Measurements from ENCODE around the gene CNR2.
"Not testable (repeated sequence)": the region's sequence is repeated elsewhere in the genome, so short reads cannot be mapped to it uniquely, and the experiment has no call there.

The CNR2 gene

DNA sequence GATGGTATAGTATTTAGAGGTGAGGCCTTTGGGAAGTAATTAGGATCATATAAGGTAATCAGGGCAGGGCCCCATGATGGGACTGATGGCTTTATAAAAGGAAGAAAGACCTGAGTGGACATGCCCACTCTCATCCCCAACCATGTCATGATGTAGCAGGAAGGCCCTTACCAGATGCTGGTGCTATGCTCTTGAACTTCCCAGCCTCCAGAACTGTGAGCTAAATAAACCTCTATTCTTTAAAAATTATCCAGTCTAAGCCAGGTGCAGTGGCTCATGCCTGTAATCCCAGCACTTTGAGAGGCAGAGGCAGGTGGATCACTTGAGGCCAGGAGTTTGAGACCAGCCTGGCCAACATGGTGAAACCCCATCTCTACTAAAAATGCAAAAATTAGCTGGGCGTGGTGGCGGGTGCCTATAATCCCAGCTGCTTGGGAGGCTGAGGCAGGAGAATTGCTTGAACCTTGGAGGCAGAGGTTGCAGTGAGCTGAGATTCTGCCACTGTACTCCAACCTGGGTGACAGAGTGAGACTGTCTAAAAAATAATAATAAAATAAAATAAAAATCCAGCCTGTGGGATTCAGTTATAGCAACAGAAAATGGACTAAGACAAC lies 65.6 kb downstream of the CNR2 start:
- not testable (repeated sequence) for H3K9ac ChIP-seq (ENCODE audit: low read length in 5 of 5); H3K27ac ChIP-seq (ENCODE audit: low read depth, low read length); H3K27me3 ChIP-seq (ENCODE audit: control insufficient read depth in 5 of 5, insufficient read depth in 4 of 5, low read length in 5 of 5); H3K4me1 ChIP-seq (ENCODE audit: control insufficient read depth in 5 of 5, insufficient read depth in 5 of 5, low read length in 5 of 5); H3K4me3 ChIP-seq (ENCODE audit: low read depth in 1 of 5, low read length in 5 of 5); H3K9me3 ChIP-seq (ENCODE audit: control insufficient read depth in 5 of 5, low read length in 5 of 5)
- peaks cover 16 to 36% (median 27%) of the 10 kb centered on the region in 5 donors for H3K36me3 ChIP-seq (ENCODE audit: control insufficient read depth in 5 of 5, insufficient read depth in 5 of 5, low read length in 5 of 5)

GRCh38 chr1:23845163-23845562 lies 68.0 kb downstream of the CNR2 start:
- H3K9ac ChIP-seq (ENCODE audit: low read length in 5 of 5) = no peak overlapping the region
- no peaks in the 10 kb centered on the region for H3K27me3 ChIP-seq (ENCODE audit: control insufficient read depth in 5 of 5, insufficient read depth in 4 of 5, low read length in 5 of 5)
- H3K4me1 ChIP-seq (ENCODE audit: control insufficient read depth in 5 of 5, insufficient read depth in 5 of 5, low read length in 5 of 5) = no peaks in the 10 kb centered on the region
- H3K36me3 ChIP-seq (ENCODE audit: control insufficient read depth in 5 of 5, insufficient read depth in 5 of 5, low read length in 5 of 5) = peaks cover 16 to 33% (median 27%) of the 10 kb centered on the region in 5 donors
- no peak overlapping the region for H3K27ac ChIP-seq (ENCODE audit: low read depth, low read length)
- H3K4me3 ChIP-seq (ENCODE audit: low read depth in 1 of 5, low read length in 5 of 5) = no peak overlapping the region
- no peaks in the 10 kb centered on the region for H3K9me3 ChIP-seq (ENCODE audit: control insufficient read depth in 5 of 5, low read length in 5 of 5)

- Histone ChIP-seq H3K36me3 (ENCODE audit: control insufficient read depth in 5 of 5, insufficient read depth in 5 of 5, low read length in 5 of 5) (peaks cover 15 to 30% (median 25%) of the 10 kb centered on the region in 5 donors), H3K9me3 (ENCODE audit: control insufficient read depth in 5 of 5, low read length in 5 of 5) (no peaks in the 10 kb centered on the region), H3K27me3 (ENCODE audit: control insufficient read depth in 5 of 5, insufficient read depth in 4 of 5, low read length in 5 of 5) (no peaks in the 10 kb centered on the region), H3K27ac (ENCODE audit: low read depth, low read length) (no peak overlapping the region), H3K4me1 (ENCODE audit: control insufficient read depth in 5 of 5, insufficient read depth in 5 of 5, low read length in 5 of 5) (peaks cover 0 to 4% (median 3%) of the 10 kb centered on the region in 5 donors), H3K9ac (ENCODE audit: low read length in 5 of 5) (no peak overlapping the region), H3K4me3 (ENCODE audit: low read depth in 1 of 5, low read length in 5 of 5) (no peak overlapping the region)
Measured at GRCh38 chr1:23843644-23844043, 69.5 kb downstream of the CNR2 start.

DNA sequence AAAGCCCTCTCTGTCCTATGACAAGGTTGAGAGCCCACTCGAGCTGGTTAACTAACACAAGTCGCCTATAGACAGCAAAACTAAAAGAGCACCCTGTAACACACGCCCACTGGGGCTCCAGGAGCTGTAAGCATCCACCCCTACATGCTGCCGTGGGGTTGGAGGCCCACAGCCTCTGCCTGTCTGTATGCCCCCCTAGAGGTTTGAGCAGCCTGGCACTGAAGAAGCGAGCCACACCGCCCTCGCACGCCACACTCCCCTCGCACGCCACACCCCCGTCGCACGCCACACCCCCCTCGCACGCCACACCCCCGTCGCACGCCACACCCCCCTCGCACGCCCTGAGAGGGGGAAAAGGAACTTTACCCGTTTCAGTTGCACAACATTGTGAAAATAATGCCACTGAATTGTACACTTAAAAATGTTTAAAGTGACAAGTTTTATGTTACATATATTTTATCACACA lies 74.7 kb downstream of the CNR2 start:
- no peak overlapping the region for H3K27ac ChIP-seq (ENCODE audit: low read depth, low read length)
- H3K9me3 ChIP-seq (ENCODE audit: control insufficient read depth in 5 of 5, low read length in 5 of 5) = no peaks in the 10 kb centered on the region
- H3K4me3 ChIP-seq (ENCODE audit: low read depth in 1 of 5, low read length in 5 of 5) = peak overlapping the region; percentile 52 to 69 (median 56)
- H3K9ac ChIP-seq (ENCODE audit: low read length in 5 of 5) = peak overlapping the region in 4 of 5 donors; percentile 30 to 57 (median 54)
- H3K36me3 ChIP-seq (ENCODE audit: control insufficient read depth in 5 of 5, insufficient read depth in 5 of 5, low read length in 5 of 5) = no peaks in the 10 kb centered on the region
- H3K27me3 ChIP-seq (ENCODE audit: control insufficient read depth in 5 of 5, insufficient read depth in 4 of 5, low read length in 5 of 5) = peaks cover 0 to 4% (median 0%) of the 10 kb centered on the region in 5 donors
- H3K4me1 ChIP-seq (ENCODE audit: control insufficient read depth in 5 of 5, insufficient read depth in 5 of 5, low read length in 5 of 5) = peaks cover 3 to 12% (median 10%) of the 10 kb centered on the region in 5 donors

- Histone ChIP-seq H3K4me3 (ENCODE audit: low read depth in 1 of 5, low read length in 5 of 5) (peak overlapping the region; percentile 44 to 69 (median 56)), H3K27me3 (ENCODE audit: control insufficient read depth in 5 of 5, insufficient read depth in 4 of 5, low read length in 5 of 5) (peaks cover 0 to 4% (median 0%) of the 10 kb centered on the region in 5 donors), H3K27ac (ENCODE audit: low read depth, low read length) (no peak overlapping the region), H3K4me1 (ENCODE audit: control insufficient read depth in 5 of 5, insufficient read depth in 5 of 5, low read length in 5 of 5) (peaks cover 3 to 12% (median 10%) of the 10 kb centered on the region in 5 donors), H3K36me3 (ENCODE audit: control insufficient read depth in 5 of 5, insufficient read depth in 5 of 5, low read length in 5 of 5) (no peaks in the 10 kb centered on the region), H3K9me3 (ENCODE audit: control insufficient read depth in 5 of 5, low read length in 5 of 5) (no peaks in the 10 kb centered on the region), H3K9ac (ENCODE audit: low read length in 5 of 5) (peak overlapping the region in 2 of 5 donors; percentile 30 to 52)
Measured at GRCh38 chr1:23837908-23838307, 75.3 kb downstream of the CNR2 start.

GRCh38 chr1:23836037-23836436 lies 77.1 kb downstream of the CNR2 start:
- H3K27me3 ChIP-seq (ENCODE audit: control insufficient read depth in 5 of 5, insufficient read depth in 4 of 5, low read length in 5 of 5) = peaks cover 0 to 4% (median 0%) of the 10 kb centered on the region in 5 donors
- H3K27ac ChIP-seq (ENCODE audit: low read depth, low read length) = no peak overlapping the region
- H3K36me3 ChIP-seq (ENCODE audit: control insufficient read depth in 5 of 5, insufficient read depth in 5 of 5, low read length in 5 of 5) = no peaks in the 10 kb centered on the region
- no peak overlapping the region for H3K4me3 ChIP-seq (ENCODE audit: low read depth in 1 of 5, low read length in 5 of 5)
- no peak overlapping the region for H3K9ac ChIP-seq (ENCODE audit: low read length in 5 of 5)
- H3K9me3 ChIP-seq (ENCODE audit: control insufficient read depth in 5 of 5, low read length in 5 of 5) = no peaks in the 10 kb centered on the region
- H3K4me1 ChIP-seq (ENCODE audit: control insufficient read depth in 5 of 5, insufficient read depth in 5 of 5, low read length in 5 of 5) = peaks cover 3 to 12% (median 10%) of the 10 kb centered on the region in 5 donors

GRCh38 chr1:23834156-23834555 lies 79.0 kb downstream of the CNR2 start:
- H3K9ac ChIP-seq (ENCODE audit: low read length in 5 of 5); H3K27me3 ChIP-seq (ENCODE audit: control insufficient read depth in 5 of 5, insufficient read depth in 4 of 5, low read length in 5 of 5); H3K4me3 ChIP-seq (ENCODE audit: low read depth in 1 of 5, low read length in 5 of 5); H3K36me3 ChIP-seq (ENCODE audit: control insufficient read depth in 5 of 5, insufficient read depth in 5 of 5, low read length in 5 of 5); H3K27ac ChIP-seq (ENCODE audit: low read depth, low read length); H3K9me3 ChIP-seq (ENCODE audit: control insufficient read depth in 5 of 5, low read length in 5 of 5): not testable (repeated sequence)
- H3K4me1 ChIP-seq (ENCODE audit: control insufficient read depth in 5 of 5, insufficient read depth in 5 of 5, low read length in 5 of 5) = peaks cover 3 to 12% (median 10%) of the 10 kb centered on the region in 5 donors

DNA sequence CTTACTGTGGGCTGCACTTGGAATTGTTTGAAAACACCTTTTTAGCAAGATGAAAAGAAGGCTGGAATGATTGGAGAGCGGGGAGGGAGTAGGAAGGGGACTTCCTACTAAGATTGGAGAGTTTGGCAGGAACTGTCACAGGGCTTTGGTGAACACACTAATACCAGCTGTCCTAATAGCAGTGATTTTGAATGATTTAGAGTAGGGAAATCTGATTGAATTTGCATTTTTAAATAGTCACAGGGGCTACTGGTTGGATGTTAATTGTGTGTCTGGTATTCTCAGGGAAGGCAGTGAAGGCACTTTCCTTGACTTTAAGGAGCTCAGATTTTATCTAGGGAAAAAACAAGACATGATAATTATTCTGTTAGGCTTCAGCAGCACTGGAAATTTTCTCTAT lies 85.4 kb downstream of the CNR2 start:
- Histone ChIP-seq H3K9me3 (ENCODE audit: control insufficient read depth in 5 of 5, low read length in 5 of 5) (no peaks in the 10 kb centered on the region), H3K27ac (ENCODE audit: low read depth, low read length) (no peak overlapping the region), H3K4me1 (ENCODE audit: control insufficient read depth in 5 of 5, insufficient read depth in 5 of 5, low read length in 5 of 5) (peaks cover 6 to 17% (median 13%) of the 10 kb centered on the region in 5 donors), H3K36me3 (ENCODE audit: control insufficient read depth in 5 of 5, insufficient read depth in 5 of 5, low read length in 5 of 5) (no peaks in the 10 kb centered on the region), H3K27me3 (ENCODE audit: control insufficient read depth in 5 of 5, insufficient read depth in 4 of 5, low read length in 5 of 5) (no peaks in the 10 kb centered on the region), H3K4me3 (ENCODE audit: low read depth in 1 of 5, low read length in 5 of 5) (no peak overlapping the region), H3K9ac (ENCODE audit: low read length in 5 of 5) (no peak overlapping the region)

GRCh38 chr1:23826590-23826989 lies 86.6 kb downstream of the CNR2 start:
- H3K4me1 ChIP-seq (ENCODE audit: control insufficient read depth in 5 of 5, insufficient read depth in 5 of 5, low read length in 5 of 5) = peaks cover 6 to 17% (median 13%) of the 10 kb centered on the region in 5 donors
- H3K4me3 ChIP-seq (ENCODE audit: low read depth in 1 of 5, low read length in 5 of 5); H3K36me3 ChIP-seq (ENCODE audit: control insufficient read depth in 5 of 5, insufficient read depth in 5 of 5, low read length in 5 of 5); H3K9ac ChIP-seq (ENCODE audit: low read length in 5 of 5); H3K27me3 ChIP-seq (ENCODE audit: control insufficient read depth in 5 of 5, insufficient read depth in 4 of 5, low read length in 5 of 5); H3K9me3 ChIP-seq (ENCODE audit: control insufficient read depth in 5 of 5, low read length in 5 of 5); H3K27ac ChIP-seq (ENCODE audit: low read depth, low read length): not testable (repeated sequence)

- H3K36me3 ChIP-seq (ENCODE audit: control insufficient read depth in 5 of 5, insufficient read depth in 5 of 5, low read length in 5 of 5) = no peaks in the 10 kb centered on the region
- H3K27me3 ChIP-seq (ENCODE audit: control insufficient read depth in 5 of 5, insufficient read depth in 4 of 5, low read length in 5 of 5) = no peaks in the 10 kb centered on the region
- peaks cover 6 to 17% (median 13%) of the 10 kb centered on the region in 5 donors for H3K4me1 ChIP-seq (ENCODE audit: control insufficient read depth in 5 of 5, insufficient read depth in 5 of 5, low read length in 5 of 5)
- H3K9ac ChIP-seq (ENCODE audit: low read length in 5 of 5) = peak overlapping the region in 4 of 5 donors; percentile 28 to 100 (median 99)
- H3K27ac ChIP-seq (ENCODE audit: low read depth, low read length) = peak overlapping the region; percentile 92
- H3K4me3 ChIP-seq (ENCODE audit: low read depth in 1 of 5, low read length in 5 of 5) = peak overlapping the region; percentile 74 to 100 (median 98)
- H3K9me3 ChIP-seq (ENCODE audit: control insufficient read depth in 5 of 5, low read length in 5 of 5) = no peaks in the 10 kb centered on the region
Measured at GRCh38 chr1:23825762-23826522, 87.2 kb downstream of the CNR2 start.
